A673 (cell line): ENCODE measurements around the gene NELL1.

Experiments
- CTCF ChIP-seq: fragments of 300-800, 200-600 bp; sonication (generic); conservative IDR thresholded peaks from 2 replicates; pipeline ENCODE4 v1.5.1; 2017; ENCODE audit warnings: low read depth, mild to moderate bottlenecking, antibody characterized with exemption, low read length, moderate library complexity, mixed read lengths
- EZH2 ChIP-seq: fragments of 200-600 bp; sonication (generic); IDR thresholded peaks from 2 replicates; pipeline ENCODE4 v1.6.1; 2017; ENCODE audit warnings: borderline replicate concordance, low read depth, mild to moderate bottlenecking, mixed read lengths, antibody characterized with exemption, low read length; ENCODE audit not compliant: poor library complexity, severe bottlenecking

- TF ChIP-seq CTCF (no peak), EZH2 (no peak)
These were observed 609.5 kb downstream of the NELL1 start for GRCh38 chr11:21278840-21279239.
